Osteoblast (primary cell): ENCODE results near the gene CLEC19A. TPM values are rescaled to one million over a fixed set of nuclear protein-coding genes. Genes with fewer than 3 reads are reported as not detected.

Source experiments
- DNase-seq: peaks from one replicate; pipeline ENCODE4 v3.0.0; 2011; ENCODE audit warnings: low spot score, mixed read lengths; ENCODE audit not compliant: insufficient read length; ENCODE audit errors: missing footprints
- H2AFZ ChIP-seq: 2 replicates; pipeline ENCODE4 v1.6.0; 2011; ENCODE audit warnings: mild to moderate bottlenecking, low read length
- H3K27ac ChIP-seq: 2 replicates; pipeline ENCODE4 v1.5.1; 2011; ENCODE audit warnings: mild to moderate bottlenecking, low read depth, low read length, moderate library complexity
- H3K27me3 ChIP-seq: 2 replicates; pipeline ENCODE4 v1.6.0; 2012; ENCODE audit warnings: mild to moderate bottlenecking, control low read depth, inconsistent platforms, low read length, moderate library complexity; ENCODE audit not compliant: insufficient read depth
- H3K36me3 ChIP-seq: 2 replicates; pipeline ENCODE4 v1.5.1; 2011; ENCODE audit warnings: mild to moderate bottlenecking, low read length, control low read depth, moderate library complexity; ENCODE audit not compliant: insufficient read depth
- H3K4me1 ChIP-seq: 2 replicates; pipeline ENCODE4 v1.5.1; 2011; ENCODE audit warnings: mild to moderate bottlenecking, low read length, control low read depth, moderate library complexity; ENCODE audit not compliant: insufficient read depth
- H3K4me2 ChIP-seq: 2 replicates; pipeline ENCODE4 v1.6.0; 2011; ENCODE audit warnings: mild to moderate bottlenecking, low read length; ENCODE audit not compliant: insufficient read depth
- H3K4me3 ChIP-seq: fragments of 200-600 bp; sonication (generic); 3 replicates; pipeline ENCODE4 v1.5.1; 2012; ENCODE audit warnings: mild to moderate bottlenecking, low read length, inconsistent platforms; ENCODE audit not compliant: insufficient read depth
- H3K79me2 ChIP-seq: 2 replicates; pipeline ENCODE4 v1.6.0; 2012; ENCODE audit warnings: mild to moderate bottlenecking, low read length, control low read depth, inconsistent platforms; ENCODE audit not compliant: insufficient read depth
- H3K9me3 ChIP-seq: 2 replicates; pipeline ENCODE4 v1.5.1; 2011; ENCODE audit warnings: low read depth, low read length, control low read depth
- H4K20me1 ChIP-seq: 2 replicates; pipeline ENCODE4 v1.6.0; 2012; ENCODE audit warnings: mild to moderate bottlenecking, low read length, control low read depth; ENCODE audit not compliant: insufficient read depth
- total RNA-seq: library from RNA; depleted of rRNA; stranded (reverse); fragments of >200 nt; gene quantifications from 2 replicates; pipeline ENCODE4 v1.2.3, GENCODE V29; 2012
- TF ChIP-seq, protein P1 (sequence below): IDR thresholded peaks from 2 replicates; pipeline ENCODE4 v1.5.1; 2011; ENCODE audit warnings: mild to moderate bottlenecking, low read depth, low read length, moderate library complexity; ENCODE audit errors: extremely low read depth

The CLEC19A gene
- not detected in 2 replicates for total RNA-seq

DNA sequence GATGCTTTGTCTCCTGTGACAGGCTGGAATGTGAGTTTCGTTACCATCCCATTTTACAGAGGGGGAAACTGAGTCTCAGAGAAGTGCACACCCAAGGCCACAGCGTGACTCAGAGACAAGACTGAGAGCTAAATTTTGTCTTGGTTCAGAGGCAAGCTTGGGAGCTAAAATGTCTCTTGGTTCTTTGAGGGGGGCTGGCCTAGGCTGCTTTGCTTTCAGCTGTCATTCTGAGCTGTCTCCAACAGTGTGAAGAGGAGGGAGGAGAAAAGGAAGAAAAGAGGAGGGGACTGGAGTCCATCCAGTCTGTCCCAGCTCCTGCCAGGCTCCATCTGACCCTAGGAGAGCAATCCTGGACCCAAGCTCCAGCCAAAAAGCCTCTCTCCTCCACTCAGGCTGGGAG lies at the start of gene CLEC19A:
TSS of gene CLEC19A (plus strand) at position 301 of the 400 bp plus-strand sequence. CDS start 121 bp downstream, outside the sequence.
- no peaks in the 10 kb centered on the region for H3K36me3 ChIP-seq
- H2AFZ ChIP-seq: no peak within 1 kb of the TSS
- TF ChIP-seq, protein P1, sequence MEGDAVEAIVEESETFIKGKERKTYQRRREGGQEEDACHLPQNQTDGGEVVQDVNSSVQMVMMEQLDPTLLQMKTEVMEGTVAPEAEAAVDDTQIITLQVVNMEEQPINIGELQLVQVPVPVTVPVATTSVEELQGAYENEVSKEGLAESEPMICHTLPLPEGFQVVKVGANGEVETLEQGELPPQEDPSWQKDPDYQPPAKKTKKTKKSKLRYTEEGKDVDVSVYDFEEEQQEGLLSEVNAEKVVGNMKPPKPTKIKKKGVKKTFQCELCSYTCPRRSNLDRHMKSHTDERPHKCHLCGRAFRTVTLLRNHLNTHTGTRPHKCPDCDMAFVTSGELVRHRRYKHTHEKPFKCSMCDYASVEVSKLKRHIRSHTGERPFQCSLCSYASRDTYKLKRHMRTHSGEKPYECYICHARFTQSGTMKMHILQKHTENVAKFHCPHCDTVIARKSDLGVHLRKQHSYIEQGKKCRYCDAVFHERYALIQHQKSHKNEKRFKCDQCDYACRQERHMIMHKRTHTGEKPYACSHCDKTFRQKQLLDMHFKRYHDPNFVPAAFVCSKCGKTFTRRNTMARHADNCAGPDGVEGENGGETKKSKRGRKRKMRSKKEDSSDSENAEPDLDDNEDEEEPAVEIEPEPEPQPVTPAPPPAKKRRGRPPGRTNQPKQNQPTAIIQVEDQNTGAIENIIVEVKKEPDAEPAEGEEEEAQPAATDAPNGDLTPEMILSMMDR: no peak
- H3K4me3 ChIP-seq: no peak within 1 kb of the TSS
- no peaks in the 10 kb centered on the region for H3K27me3 ChIP-seq
- H3K9me3 ChIP-seq: no peaks in the 10 kb centered on the region
- no peaks in the 10 kb centered on the region for H3K79me2 ChIP-seq
- no peak within 1 kb of the TSS for H3K27ac ChIP-seq
- no peaks in the 10 kb centered on the region for H4K20me1 ChIP-seq
- H3K4me2 ChIP-seq: no peak within 1 kb of the TSS
- DNase-seq: no peak
- H3K4me1 ChIP-seq: no peaks in the 10 kb centered on the region

DNA sequence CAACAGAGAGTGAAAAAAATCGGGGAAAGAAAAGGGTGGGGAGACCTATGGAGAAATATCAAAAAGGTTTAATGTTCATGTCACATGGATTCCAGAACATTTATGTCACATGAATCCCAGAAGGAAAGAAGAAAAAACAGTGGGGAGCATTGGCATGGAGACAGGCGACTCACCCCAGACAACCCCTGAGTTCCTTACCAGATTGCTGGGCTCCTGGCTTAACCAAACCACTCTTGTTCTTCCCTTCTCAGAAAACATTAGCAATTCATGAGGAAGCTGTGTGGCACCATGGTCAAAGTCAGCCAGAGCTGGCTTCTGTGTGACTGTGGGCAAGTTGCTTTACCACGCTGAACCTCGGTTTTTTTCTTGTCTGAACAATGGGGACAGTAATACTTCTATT lies 49.6 kb upstream of the CLEC19A start:
- H3K4me1 ChIP-seq: no peaks in the 10 kb centered on the region
- TF ChIP-seq, protein P1: no peak
- no peaks in the 10 kb centered on the region for H4K20me1 ChIP-seq
- no peak overlapping the region for H3K27ac ChIP-seq
- no peak overlapping the region for H2AFZ ChIP-seq
- H3K9me3 ChIP-seq: no peaks in the 10 kb centered on the region
- H3K4me2 ChIP-seq: no peak overlapping the region
- H3K27me3 ChIP-seq: no peaks in the 10 kb centered on the region
- DNase-seq: no peak
- no peak overlapping the region for H3K4me3 ChIP-seq
- no peaks in the 10 kb centered on the region for H3K79me2 ChIP-seq
- H3K36me3 ChIP-seq: no peaks in the 10 kb centered on the region

DNA sequence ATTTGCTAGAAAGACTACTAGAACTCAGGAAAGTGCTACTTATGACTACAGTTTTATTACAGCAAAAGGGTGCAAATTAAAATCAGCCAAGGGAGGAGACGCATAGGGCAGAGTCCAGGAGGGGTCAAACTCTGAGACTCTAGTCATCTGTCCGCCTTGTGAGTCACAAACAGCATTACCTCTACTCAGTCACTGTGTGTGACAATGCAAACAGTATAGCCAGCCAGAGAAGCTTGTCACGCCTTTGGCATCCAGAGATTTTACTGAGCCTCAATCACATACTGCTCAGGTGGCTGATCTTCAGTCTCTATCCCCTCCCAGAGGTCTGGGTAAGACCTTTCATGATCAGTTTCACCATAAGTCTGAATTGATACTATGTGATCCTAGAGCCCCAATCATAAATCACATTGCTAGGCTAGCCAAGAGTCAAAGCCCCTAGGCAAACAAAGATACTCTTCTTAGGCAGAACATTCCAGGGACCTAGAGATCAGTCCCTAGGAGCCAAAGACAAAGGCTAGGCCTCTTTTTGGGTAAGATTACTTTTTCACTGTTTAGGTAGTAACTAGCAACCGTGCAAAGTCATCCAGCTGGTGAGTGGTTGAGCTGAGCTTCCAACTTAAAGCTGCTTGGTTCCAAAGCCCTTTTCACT lies 48.8 kb upstream of the CLEC19A start:
- no peak overlapping the region for H3K4me3 ChIP-seq
- H3K79me2 ChIP-seq: no peaks in the 10 kb centered on the region
- no peak for DNase-seq
- no peak overlapping the region for H3K4me2 ChIP-seq
- H3K4me1 ChIP-seq: no peaks in the 10 kb centered on the region
- no peaks in the 10 kb centered on the region for H3K9me3 ChIP-seq
- H3K27me3 ChIP-seq: no peaks in the 10 kb centered on the region
- no peaks in the 10 kb centered on the region for H3K36me3 ChIP-seq
- TF ChIP-seq, protein P1: no peak
- no peaks in the 10 kb centered on the region for H4K20me1 ChIP-seq
- no peak overlapping the region for H3K27ac ChIP-seq
- H2AFZ ChIP-seq: no peak overlapping the region

DNA sequence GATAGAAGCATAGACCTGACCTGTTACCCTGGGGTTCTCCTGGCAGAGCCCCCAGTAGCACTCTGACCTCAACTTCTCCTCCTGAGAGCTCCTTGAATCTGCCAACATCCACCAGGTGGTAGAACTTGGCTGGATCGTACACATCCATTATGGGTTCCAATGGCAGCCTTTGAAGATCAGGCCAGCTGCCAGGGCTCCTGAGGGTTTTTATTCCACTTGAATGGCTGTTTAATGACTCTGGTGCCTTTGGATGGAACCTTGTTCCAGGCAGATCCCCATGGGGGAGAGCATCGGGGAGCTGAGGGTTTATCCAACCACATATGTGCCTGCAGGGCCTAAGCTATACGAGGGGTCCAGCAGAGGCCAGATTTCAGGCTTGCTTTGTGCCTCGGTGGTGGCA lies 47.1 kb upstream of the CLEC19A start:
- H3K79me2 ChIP-seq: no peaks in the 10 kb centered on the region

More for the DNA sequence above, 47.1 kb upstream of the CLEC19A start:
- DNase-seq: no peak
- no peak overlapping the region for H3K4me2 ChIP-seq
- no peaks in the 10 kb centered on the region for H3K27me3 ChIP-seq
- no peaks in the 10 kb centered on the region for H4K20me1 ChIP-seq
- no peak overlapping the region for H3K4me3 ChIP-seq
- TF ChIP-seq, protein P1: no peak
- H3K36me3 ChIP-seq: no peaks in the 10 kb centered on the region
- H3K4me1 ChIP-seq: no peaks in the 10 kb centered on the region
- no peak overlapping the region for H3K27ac ChIP-seq
- no peaks in the 10 kb centered on the region for H3K9me3 ChIP-seq
- no peak overlapping the region for H2AFZ ChIP-seq
